SK-N-SH treated with all-trans-retinoic acid at 6 μM for 48 hours (cell line): ENCODE data around the gene CHST8.

Experiments
- ATAC-seq: fragments of 200-7000 bp; cut with Tn5 transposase; 3 replicates; pipeline ENCODE4 v1.9.1; 2020; ENCODE audit warnings: mild to moderate bottlenecking, moderate library complexity
- CSDC2 ChIP-seq: fragments of 250-450 bp; sonication (Bioruptor Pico); IDR thresholded peaks from 2 replicates; pipeline ENCODE4 v1.5.0; 2020; ENCODE audit warnings: mild to moderate bottlenecking, moderate library complexity
- ESRRG ChIP-seq: fragments of 250-450 bp; sonication (Bioruptor Pico); IDR thresholded peaks from 2 replicates; pipeline ENCODE4 v1.6.1; 2021; ENCODE audit warnings: mild to moderate bottlenecking
- ISL1 ChIP-seq: fragments of 250-450 bp; sonication (Bioruptor Pico); IDR thresholded peaks from 2 replicates; pipeline ENCODE4 v2.1.2; 2022; ENCODE audit warnings: mild to moderate bottlenecking, moderate library complexity
- OSR1 ChIP-seq: fragments of 250-450 bp; sonication (Bioruptor Pico); IDR thresholded peaks from 2 replicates; pipeline ENCODE4 v1.8.0; 2022; ENCODE audit warnings: moderate library complexity, mild to moderate bottlenecking, inconsistent platforms
- RARB ChIP-seq: fragments of 250-450 bp; sonication (Bioruptor Pico); IDR thresholded peaks from 2 replicates; pipeline ENCODE4 v1.8.0; 2021; ENCODE audit warnings: mild to moderate bottlenecking, moderate library complexity
- TCF4 ChIP-seq: fragments of 250-450 bp; sonication (Bioruptor Pico); IDR thresholded peaks from 2 replicates; pipeline ENCODE4 v1.8.0; 2021; ENCODE audit warnings: mild to moderate bottlenecking, moderate library complexity, borderline replicate concordance
- TOX ChIP-seq: fragments of 250-450 bp; sonication (Bioruptor Pico); IDR thresholded peaks from 2 replicates; pipeline ENCODE4 v1.8.0; 2021; ENCODE audit warnings: mild to moderate bottlenecking, moderate library complexity, borderline replicate concordance
- ZFP3 ChIP-seq: fragments of 250-450 bp; sonication (Bioruptor Pico); IDR thresholded peaks from 2 replicates; pipeline ENCODE4 v1.5.0; 2020; ENCODE audit warnings: mild to moderate bottlenecking, moderate library complexity
- ZNF70 ChIP-seq: fragments of 450-650 bp; formaldehyde crosslinking; IDR thresholded peaks from 2 replicates; pipeline ENCODE4 v1.5.0; 2020; ENCODE audit warnings: mild to moderate bottlenecking, moderate library complexity
- TF ChIP-seq, protein P1 (sequence below): fragments of 250-450 bp; sonication (Bioruptor Pico); IDR thresholded peaks from 2 replicates; pipeline ENCODE4 v1.5.0; 2020; ENCODE audit warnings: mild to moderate bottlenecking, moderate library complexity
- TF ChIP-seq, protein P2 (sequence below): fragments of 250-450 bp; sonication (Bioruptor Pico); IDR thresholded peaks from 2 replicates; pipeline ENCODE4 v1.5.1; 2020; ENCODE audit warnings: low read depth, mild to moderate bottlenecking, moderate library complexity
- TF ChIP-seq, protein P3 (sequence below): fragments of 250-450 bp; sonication (Bioruptor Pico); IDR thresholded peaks from 2 replicates; pipeline ENCODE4 v1.5.1; 2021; ENCODE audit warnings: mild to moderate bottlenecking, moderate library complexity
- TF ChIP-seq, protein P4 (sequence below): fragments of 250-450 bp; sonication (Bioruptor Pico); IDR thresholded peaks from 2 replicates; pipeline ENCODE4 v1.8.0; 2020; ENCODE audit warnings: mild to moderate bottlenecking, moderate library complexity, borderline replicate concordance

Gene CHST8

DNA sequence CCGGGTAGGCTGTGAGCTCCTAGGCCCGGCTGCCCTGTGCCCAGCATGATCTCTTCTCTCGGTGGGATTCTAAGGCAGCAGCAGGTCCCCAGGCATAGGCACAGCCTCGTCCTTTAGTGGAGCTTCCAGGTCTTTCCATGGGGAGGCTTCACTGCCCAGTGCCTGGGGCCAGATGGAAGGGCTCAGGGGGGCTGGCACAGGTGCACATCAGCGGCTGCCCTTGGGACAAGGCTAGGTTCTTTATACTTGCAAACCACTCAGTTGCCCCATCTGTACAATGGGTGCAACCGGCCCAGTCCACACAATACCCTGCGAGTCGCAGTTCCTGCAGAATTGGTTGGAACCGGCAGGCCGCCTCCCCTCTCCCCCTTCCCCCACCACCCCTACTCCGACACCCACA lies 189.1 kb downstream of the CHST8 start (continued):
- TF ChIP-seq, protein P1, sequence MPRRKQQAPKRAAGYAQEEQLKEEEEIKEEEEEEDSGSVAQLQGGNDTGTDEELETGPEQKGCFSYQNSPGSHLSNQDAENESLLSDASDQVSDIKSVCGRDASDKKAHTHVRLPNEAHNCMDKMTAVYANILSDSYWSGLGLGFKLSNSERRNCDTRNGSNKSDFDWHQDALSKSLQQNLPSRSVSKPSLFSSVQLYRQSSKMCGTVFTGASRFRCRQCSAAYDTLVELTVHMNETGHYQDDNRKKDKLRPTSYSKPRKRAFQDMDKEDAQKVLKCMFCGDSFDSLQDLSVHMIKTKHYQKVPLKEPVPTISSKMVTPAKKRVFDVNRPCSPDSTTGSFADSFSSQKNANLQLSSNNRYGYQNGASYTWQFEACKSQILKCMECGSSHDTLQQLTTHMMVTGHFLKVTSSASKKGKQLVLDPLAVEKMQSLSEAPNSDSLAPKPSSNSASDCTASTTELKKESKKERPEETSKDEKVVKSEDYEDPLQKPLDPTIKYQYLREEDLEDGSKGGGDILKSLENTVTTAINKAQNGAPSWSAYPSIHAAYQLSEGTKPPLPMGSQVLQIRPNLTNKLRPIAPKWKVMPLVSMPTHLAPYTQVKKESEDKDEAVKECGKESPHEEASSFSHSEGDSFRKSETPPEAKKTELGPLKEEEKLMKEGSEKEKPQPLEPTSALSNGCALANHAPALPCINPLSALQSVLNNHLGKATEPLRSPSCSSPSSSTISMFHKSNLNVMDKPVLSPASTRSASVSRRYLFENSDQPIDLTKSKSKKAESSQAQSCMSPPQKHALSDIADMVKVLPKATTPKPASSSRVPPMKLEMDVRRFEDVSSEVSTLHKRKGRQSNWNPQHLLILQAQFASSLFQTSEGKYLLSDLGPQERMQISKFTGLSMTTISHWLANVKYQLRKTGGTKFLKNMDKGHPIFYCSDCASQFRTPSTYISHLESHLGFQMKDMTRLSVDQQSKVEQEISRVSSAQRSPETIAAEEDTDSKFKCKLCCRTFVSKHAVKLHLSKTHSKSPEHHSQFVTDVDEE (CRISPR knock-in tag) = no peak
- TF ChIP-seq, protein P2, sequence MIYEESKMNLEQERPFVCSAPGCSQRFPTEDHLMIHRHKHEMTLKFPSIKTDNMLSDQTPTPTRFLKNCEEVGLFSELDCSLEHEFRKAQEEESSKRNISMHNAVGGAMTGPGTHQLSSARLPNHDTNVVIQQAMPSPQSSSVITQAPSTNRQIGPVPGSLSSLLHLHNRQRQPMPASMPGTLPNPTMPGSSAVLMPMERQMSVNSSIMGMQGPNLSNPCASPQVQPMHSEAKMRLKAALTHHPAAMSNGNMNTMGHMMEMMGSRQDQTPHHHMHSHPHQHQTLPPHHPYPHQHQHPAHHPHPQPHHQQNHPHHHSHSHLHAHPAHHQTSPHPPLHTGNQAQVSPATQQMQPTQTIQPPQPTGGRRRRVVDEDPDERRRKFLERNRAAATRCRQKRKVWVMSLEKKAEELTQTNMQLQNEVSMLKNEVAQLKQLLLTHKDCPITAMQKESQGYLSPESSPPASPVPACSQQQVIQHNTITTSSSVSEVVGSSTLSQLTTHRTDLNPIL = no peak
- TF ChIP-seq CSDC2 (CRISPR knock-in tag) = no peak
- TF ChIP-seq ZNF70 = no peak
- TF ChIP-seq ZFP3 = no peak
- no peak for TF ChIP-seq ESRRG

DNA sequence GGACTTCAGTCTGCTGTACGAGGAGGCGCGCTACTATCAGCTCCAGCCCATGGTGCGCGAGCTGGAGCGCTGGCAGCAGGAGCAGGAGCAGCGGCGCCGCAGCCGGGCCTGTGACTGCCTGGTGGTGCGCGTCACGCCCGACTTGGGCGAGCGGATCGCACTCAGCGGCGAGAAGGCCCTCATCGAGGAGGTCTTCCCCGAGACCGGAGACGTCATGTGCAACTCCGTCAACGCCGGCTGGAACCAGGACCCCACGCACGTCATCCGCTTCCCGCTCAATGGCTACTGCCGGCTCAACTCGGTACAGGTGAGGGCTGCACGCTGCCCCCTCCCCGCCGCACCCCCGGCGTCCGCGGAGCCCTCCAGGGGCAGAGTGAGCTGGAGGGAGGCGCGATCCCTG lies 189.5 kb downstream of the CHST8 start:
- no peak for ATAC-seq
- no peak for TF ChIP-seq ESRRG
- no peak for TF ChIP-seq TCF4 (CRISPR knock-in tag)
- TF ChIP-seq, protein P3, sequence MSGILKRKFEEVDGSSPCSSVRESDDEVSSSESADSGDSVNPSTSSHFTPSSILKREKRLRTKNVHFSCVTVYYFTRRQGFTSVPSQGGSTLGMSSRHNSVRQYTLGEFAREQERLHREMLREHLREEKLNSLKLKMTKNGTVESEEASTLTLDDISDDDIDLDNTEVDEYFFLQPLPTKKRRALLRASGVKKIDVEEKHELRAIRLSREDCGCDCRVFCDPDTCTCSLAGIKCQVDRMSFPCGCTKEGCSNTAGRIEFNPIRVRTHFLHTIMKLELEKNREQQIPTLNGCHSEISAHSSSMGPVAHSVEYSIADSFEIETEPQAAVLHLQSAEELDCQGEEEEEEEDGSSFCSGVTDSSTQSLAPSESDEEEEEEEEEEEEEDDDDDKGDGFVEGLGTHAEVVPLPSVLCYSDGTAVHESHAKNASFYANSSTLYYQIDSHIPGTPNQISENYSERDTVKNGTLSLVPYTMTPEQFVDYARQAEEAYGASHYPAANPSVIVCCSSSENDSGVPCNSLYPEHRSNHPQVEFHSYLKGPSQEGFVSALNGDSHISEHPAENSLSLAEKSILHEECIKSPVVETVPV (CRISPR knock-in tag) = no peak
- no peak for TF ChIP-seq ISL1 (CRISPR knock-in tag)
- TF ChIP-seq, protein P2 = no peak
- TF ChIP-seq TOX (CRISPR knock-in tag) = no peak
- no peak for TF ChIP-seq OSR1
- no peak for TF ChIP-seq ZNF70
- TF ChIP-seq, protein P4, sequence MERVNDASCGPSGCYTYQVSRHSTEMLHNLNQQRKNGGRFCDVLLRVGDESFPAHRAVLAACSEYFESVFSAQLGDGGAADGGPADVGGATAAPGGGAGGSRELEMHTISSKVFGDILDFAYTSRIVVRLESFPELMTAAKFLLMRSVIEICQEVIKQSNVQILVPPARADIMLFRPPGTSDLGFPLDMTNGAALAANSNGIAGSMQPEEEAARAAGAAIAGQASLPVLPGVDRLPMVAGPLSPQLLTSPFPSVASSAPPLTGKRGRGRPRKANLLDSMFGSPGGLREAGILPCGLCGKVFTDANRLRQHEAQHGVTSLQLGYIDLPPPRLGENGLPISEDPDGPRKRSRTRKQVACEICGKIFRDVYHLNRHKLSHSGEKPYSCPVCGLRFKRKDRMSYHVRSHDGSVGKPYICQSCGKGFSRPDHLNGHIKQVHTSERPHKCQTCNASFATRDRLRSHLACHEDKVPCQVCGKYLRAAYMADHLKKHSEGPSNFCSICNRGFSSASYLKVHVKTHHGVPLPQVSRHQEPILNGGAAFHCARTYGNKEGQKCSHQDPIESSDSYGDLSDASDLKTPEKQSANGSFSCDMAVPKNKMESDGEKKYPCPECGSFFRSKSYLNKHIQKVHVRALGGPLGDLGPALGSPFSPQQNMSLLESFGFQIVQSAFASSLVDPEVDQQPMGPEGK = no peak
- TF ChIP-seq, protein P1 (CRISPR knock-in tag) = no peak

DNA sequence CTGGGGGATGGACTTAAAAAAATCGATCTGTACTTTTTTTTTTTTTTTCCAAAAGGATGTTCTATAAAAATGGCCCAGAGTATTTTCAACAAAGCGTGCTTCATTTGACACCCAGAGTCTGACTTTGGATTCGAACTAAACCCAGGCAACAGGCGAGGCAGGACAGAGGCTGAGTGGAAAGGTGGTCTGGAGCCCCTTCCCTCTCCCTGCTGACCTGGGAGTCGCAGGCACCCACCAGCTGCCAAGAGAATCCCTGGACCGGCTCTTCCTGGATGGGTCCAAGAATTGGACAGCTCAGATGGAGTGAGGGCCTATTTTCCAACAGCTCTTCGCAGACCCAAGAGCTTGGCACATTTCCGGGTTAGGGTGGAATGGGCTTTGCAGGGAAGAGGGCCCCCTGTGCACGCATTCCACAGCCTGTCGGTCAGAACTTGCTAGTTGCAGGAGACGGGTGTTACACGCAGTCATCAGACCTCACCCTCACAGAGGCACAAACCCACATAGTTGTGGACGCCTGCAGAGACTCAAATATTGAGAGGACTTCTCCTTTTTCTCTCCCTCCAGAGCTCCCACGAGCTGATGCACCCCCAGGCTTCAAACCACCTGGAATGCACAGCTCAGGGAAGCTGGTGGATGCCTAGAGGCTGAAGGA lies 190.1 kb downstream of the CHST8 start:
- no peak for TF ChIP-seq ESRRG
- TF ChIP-seq RARB (CRISPR knock-in tag) = no peak
- TF ChIP-seq, protein P4 = no peak
- ATAC-seq = no peak
